ENCODE results near the gene MGST2.

MGST2 gene

DNA sequence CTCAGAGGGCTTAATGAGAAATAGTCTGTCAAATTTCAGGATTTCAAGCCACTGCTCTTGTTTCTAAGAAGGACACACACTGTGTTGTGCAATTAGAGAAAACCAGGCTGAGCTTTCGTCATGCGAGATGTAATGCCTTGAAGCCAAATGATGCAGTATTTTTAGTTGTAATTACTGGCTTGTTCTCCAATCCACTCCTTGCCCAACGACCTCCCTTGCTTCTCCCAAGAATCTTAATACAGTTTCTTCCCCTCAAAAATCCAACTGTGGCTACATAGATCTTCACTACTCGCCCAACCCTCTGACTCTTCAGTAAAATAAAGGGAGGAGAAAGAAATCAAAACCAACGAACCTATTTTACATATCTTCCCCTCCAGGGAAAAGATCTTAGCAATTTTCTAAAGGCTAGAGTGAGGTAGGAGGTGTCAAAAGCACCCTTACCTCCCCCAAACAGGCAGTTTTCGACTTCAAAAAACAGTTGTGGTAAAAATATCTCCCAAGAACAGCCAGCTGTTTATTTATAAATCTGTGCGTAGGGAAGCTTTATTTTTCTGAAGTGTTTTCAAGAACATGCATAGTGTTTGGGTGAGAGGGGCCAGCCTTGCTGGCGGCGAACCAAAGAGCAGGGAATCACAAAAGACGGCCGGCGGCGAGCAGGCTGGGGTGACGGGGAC is 68.7 kb downstream of the MGST2 start:
- Histone ChIP-seq H3K27me3 (replicated peaks; ENCODE audit: control insufficient read depth, insufficient read depth, low read length) (no peaks in the 10 kb centered on the region), H3K4me1 (ENCODE audit: control insufficient read depth, insufficient read depth, low read length) (peaks cover 40% of the 10 kb centered on the region), H3K9me3 (ENCODE audit: control insufficient read depth, low read length) (no peaks in the 10 kb centered on the region), H3K36me3 (ENCODE audit: control insufficient read depth, insufficient read depth, low read length, severe bottlenecking) (no peaks in the 10 kb centered on the region), H3K9ac (ENCODE audit: low read length) (peak overlapping the region; percentile 88), H3K4me3 (ENCODE audit: low read length) (peak overlapping the region; percentile 78)
- peak; percentile 92 for DNase-seq (ENCODE audit: low read depth)

DNA sequence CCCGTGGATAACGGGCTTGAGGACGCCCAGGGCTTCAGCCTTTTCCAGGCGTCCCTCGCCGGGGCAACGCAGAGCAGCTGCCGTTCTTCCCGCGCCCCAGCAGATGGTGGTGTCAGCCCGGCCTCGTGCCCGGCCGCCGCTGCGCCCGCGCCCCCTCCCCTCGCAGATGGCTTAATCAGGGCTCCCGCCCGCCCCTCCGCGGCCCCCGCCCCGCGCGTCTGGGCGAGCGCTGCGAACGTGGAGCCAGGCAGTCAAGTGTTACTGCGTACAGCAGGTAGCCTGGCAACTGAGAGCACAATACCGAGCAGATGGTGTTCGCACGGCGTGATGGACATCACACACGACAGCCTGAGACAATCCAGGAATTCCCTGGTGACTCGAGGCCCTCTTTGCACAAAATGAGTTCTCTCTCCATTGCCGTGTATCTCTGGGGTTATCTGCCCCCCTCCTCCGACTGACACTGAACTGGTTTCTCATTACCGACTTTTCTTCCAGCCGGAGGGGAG is 69.3 kb downstream of the MGST2 start:
- no peaks in the 10 kb centered on the region for H3K36me3 ChIP-seq (ENCODE audit: control insufficient read depth, insufficient read depth, low read length, severe bottlenecking)
- H3K4me3 ChIP-seq (ENCODE audit: low read length), result peak overlapping the region; percentile 78
- peak; percentile 94 for DNase-seq (ENCODE audit: low read depth)
- H3K9ac ChIP-seq (ENCODE audit: low read length), result peak overlapping the region; percentile 88
- no peaks in the 10 kb centered on the region for H3K27me3 ChIP-seq (replicated peaks; ENCODE audit: control insufficient read depth, insufficient read depth, low read length)
- H3K4me1 ChIP-seq (ENCODE audit: control insufficient read depth, insufficient read depth, low read length), result peaks cover 42% of the 10 kb centered on the region
- H3K9me3 ChIP-seq (ENCODE audit: control insufficient read depth, low read length), result no peaks in the 10 kb centered on the region

GRCh38 chr4:139735381-139736273 is 70.0 kb downstream of the MGST2 start:
- Histone ChIP-seq H3K9ac (ENCODE audit: low read length) (peak overlapping the region; percentile 69), H3K9me3 (ENCODE audit: control insufficient read depth, low read length) (no peaks in the 10 kb centered on the region), H3K36me3 (ENCODE audit: control insufficient read depth, insufficient read depth, low read length, severe bottlenecking) (no peaks in the 10 kb centered on the region), H3K4me1 (ENCODE audit: control insufficient read depth, insufficient read depth, low read length) (peaks cover 49% of the 10 kb centered on the region), H3K27me3 (replicated peaks; ENCODE audit: control insufficient read depth, insufficient read depth, low read length) (no peaks in the 10 kb centered on the region), H3K4me3 (ENCODE audit: low read length) (peak overlapping the region; percentile 78)
- no peak for DNase-seq (ENCODE audit: low read depth)

DNA sequence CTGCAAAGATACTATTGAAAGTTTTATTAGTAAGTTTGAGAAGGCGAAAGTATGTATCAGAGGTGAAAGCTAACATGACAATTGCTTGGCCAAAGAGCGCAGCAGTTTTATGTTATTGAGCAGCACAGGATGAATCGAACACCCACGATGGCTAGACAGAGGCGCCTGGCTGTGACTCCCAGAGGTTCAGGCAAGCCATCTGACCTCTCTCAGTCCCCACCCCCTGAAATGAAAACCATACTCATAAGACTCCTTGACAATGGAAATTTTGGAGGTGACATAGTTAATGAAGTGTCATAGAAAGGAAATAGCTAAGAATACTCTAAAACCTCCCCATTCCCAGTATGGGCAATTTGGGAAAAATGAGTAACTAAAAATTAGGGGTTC is 70.6 kb downstream of the MGST2 start:
- H3K4me1 ChIP-seq (ENCODE audit: control insufficient read depth, insufficient read depth, low read length), result peaks cover 54% of the 10 kb centered on the region
- H3K27me3 ChIP-seq (replicated peaks; ENCODE audit: control insufficient read depth, insufficient read depth, low read length), result no peaks in the 10 kb centered on the region
- H3K9me3 ChIP-seq (ENCODE audit: control insufficient read depth, low read length), result no peaks in the 10 kb centered on the region
- H3K36me3 ChIP-seq (ENCODE audit: control insufficient read depth, insufficient read depth, low read length, severe bottlenecking), result no peaks in the 10 kb centered on the region
- peak overlapping the region; percentile 69 for H3K9ac ChIP-seq (ENCODE audit: low read length)
- DNase-seq (ENCODE audit: low read depth), result no peak
- H3K4me3 ChIP-seq (ENCODE audit: low read length), result no peak overlapping the region

- no peaks in the 10 kb centered on the region for H3K9me3 ChIP-seq (ENCODE audit: control insufficient read depth, low read length)
- H3K36me3 ChIP-seq (ENCODE audit: control insufficient read depth, insufficient read depth, low read length, severe bottlenecking), result no peaks in the 10 kb centered on the region
- peak overlapping the region; percentile 69 for H3K9ac ChIP-seq (ENCODE audit: low read length)
- peak; percentile 38 for DNase-seq (ENCODE audit: low read depth)
- H3K27me3 ChIP-seq (replicated peaks; ENCODE audit: control insufficient read depth, insufficient read depth, low read length), result no peaks in the 10 kb centered on the region
- no peak overlapping the region for H3K4me3 ChIP-seq (ENCODE audit: low read length)
- peaks cover 54% of the 10 kb centered on the region for H3K4me1 ChIP-seq (ENCODE audit: control insufficient read depth, insufficient read depth, low read length)
Observed at GRCh38 chr4:139736661-139737060, 71.0 kb downstream of the MGST2 start.

DNA sequence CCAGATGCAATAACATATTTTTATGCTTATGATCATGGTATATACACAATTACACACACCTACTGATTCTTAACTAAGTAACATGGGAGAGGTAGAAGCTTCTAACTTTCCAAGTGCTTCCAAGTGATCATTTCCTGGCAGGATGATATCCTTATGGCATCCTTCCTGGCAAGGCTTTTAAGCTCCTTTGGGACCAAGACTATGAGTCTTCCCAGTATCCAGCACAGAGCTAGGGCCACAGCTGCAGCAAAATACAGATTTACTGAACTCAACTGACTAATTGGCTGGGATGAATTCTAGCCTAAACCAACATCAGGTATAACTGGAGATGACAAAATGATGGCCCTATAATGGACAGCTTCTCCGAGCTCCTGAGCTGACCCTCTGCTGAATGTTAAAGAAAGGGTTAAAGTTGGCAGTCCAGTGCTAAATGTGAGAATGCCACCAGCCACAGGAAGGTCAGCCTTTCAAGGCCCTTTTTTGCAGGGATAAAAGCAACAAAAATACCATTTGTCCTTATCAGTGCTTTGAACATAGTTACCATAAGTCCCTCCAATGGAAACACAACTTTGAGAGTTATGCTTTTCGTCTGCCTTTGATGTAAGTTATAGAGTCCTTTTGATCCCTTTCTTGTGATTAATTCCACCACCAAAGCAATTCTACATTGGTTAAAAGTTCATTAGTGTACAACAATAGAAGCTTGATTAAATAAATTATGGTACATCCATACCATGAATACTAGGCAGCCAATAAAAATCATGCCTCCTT is 73.4 kb downstream of the MGST2 start:
- no peak for DNase-seq (ENCODE audit: low read depth)
- H3K9ac ChIP-seq (ENCODE audit: low read length), result no peak overlapping the region
- H3K9me3 ChIP-seq (ENCODE audit: control insufficient read depth, low read length), result no peaks in the 10 kb centered on the region
- no peak overlapping the region for H3K4me3 ChIP-seq (ENCODE audit: low read length)
- H3K4me1 ChIP-seq (ENCODE audit: control insufficient read depth, insufficient read depth, low read length), result peaks cover 63% of the 10 kb centered on the region
- no peaks in the 10 kb centered on the region for H3K36me3 ChIP-seq (ENCODE audit: control insufficient read depth, insufficient read depth, low read length, severe bottlenecking)
- no peaks in the 10 kb centered on the region for H3K27me3 ChIP-seq (replicated peaks; ENCODE audit: control insufficient read depth, insufficient read depth, low read length)

GRCh38 chr4:139740121-139740520 is 74.5 kb downstream of the MGST2 start:
- Histone ChIP-seq H3K9ac (ENCODE audit: low read length) (peak overlapping the region; percentile 19), H3K4me1 (ENCODE audit: control insufficient read depth, insufficient read depth, low read length) (peaks cover 54% of the 10 kb centered on the region), H3K36me3 (ENCODE audit: control insufficient read depth, insufficient read depth, low read length, severe bottlenecking) (no peaks in the 10 kb centered on the region), H3K27me3 (replicated peaks; ENCODE audit: control insufficient read depth, insufficient read depth, low read length) (no peaks in the 10 kb centered on the region), H3K9me3 (ENCODE audit: control insufficient read depth, low read length) (no peaks in the 10 kb centered on the region), H3K4me3 (ENCODE audit: low read length) (no peak overlapping the region)
- no peak for DNase-seq (ENCODE audit: low read depth)

GRCh38 chr4:139740531-139741041 is 75.0 kb downstream of the MGST2 start:
- Histone ChIP-seq H3K27me3 (replicated peaks; ENCODE audit: control insufficient read depth, insufficient read depth, low read length) (no peaks in the 10 kb centered on the region), H3K9me3 (ENCODE audit: control insufficient read depth, low read length) (no peaks in the 10 kb centered on the region), H3K9ac (ENCODE audit: low read length) (peak overlapping the region; percentile 19), H3K4me3 (ENCODE audit: low read length) (no peak overlapping the region), H3K36me3 (ENCODE audit: control insufficient read depth, insufficient read depth, low read length, severe bottlenecking) (no peaks in the 10 kb centered on the region), H3K4me1 (ENCODE audit: control insufficient read depth, insufficient read depth, low read length) (peaks cover 50% of the 10 kb centered on the region)
- peak; percentile 92 for DNase-seq (ENCODE audit: low read depth)

DNA sequence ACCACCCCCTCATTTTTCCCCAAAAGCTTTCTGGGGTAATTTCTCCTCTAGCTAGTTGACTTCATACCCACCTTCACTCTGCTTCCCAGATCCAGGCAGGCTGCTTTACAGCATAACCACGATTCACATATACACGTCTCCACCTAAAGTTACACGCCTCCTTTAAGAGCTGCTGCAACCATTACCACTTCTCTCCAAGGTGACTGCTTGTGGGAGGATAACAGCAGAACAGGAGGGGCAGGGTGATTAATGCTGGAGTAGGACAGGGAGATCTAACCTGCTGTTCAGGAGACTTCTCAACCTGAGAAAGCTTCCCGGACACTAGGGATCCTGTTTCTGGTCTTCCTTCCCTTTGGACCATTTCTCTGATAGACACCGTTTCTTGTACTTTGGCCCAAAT is 77.4 kb downstream of the MGST2 start:
- Histone ChIP-seq H3K4me1 (ENCODE audit: control insufficient read depth, insufficient read depth, low read length) (peaks cover 35% of the 10 kb centered on the region), H3K4me3 (ENCODE audit: low read length) (no peak overlapping the region), H3K27me3 (replicated peaks; ENCODE audit: control insufficient read depth, insufficient read depth, low read length) (no peaks in the 10 kb centered on the region), H3K9me3 (ENCODE audit: control insufficient read depth, low read length) (no peaks in the 10 kb centered on the region), H3K9ac (ENCODE audit: low read length) (no peak overlapping the region), H3K36me3 (ENCODE audit: control insufficient read depth, insufficient read depth, low read length, severe bottlenecking) (no peaks in the 10 kb centered on the region)
- DNase-seq (ENCODE audit: low read depth), result no peak

- Histone ChIP-seq H3K27me3 (replicated peaks; ENCODE audit: control insufficient read depth, insufficient read depth, low read length) (no peaks in the 10 kb centered on the region), H3K9ac (ENCODE audit: low read length) (no peak overlapping the region), H3K36me3 (ENCODE audit: control insufficient read depth, insufficient read depth, low read length, severe bottlenecking) (no peaks in the 10 kb centered on the region), H3K9me3 (ENCODE audit: control insufficient read depth, low read length) (no peaks in the 10 kb centered on the region), H3K4me1 (ENCODE audit: control insufficient read depth, insufficient read depth, low read length) (peaks cover 28% of the 10 kb centered on the region), H3K4me3 (ENCODE audit: low read length) (no peak overlapping the region)
- no peak for DNase-seq (ENCODE audit: low read depth)
Observed at GRCh38 chr4:139744232-139744631, 78.6 kb downstream of the MGST2 start.

Data from adipocyte (in vitro differentiated cells).